ENCODE measurements around the gene RGL3.

DNA sequence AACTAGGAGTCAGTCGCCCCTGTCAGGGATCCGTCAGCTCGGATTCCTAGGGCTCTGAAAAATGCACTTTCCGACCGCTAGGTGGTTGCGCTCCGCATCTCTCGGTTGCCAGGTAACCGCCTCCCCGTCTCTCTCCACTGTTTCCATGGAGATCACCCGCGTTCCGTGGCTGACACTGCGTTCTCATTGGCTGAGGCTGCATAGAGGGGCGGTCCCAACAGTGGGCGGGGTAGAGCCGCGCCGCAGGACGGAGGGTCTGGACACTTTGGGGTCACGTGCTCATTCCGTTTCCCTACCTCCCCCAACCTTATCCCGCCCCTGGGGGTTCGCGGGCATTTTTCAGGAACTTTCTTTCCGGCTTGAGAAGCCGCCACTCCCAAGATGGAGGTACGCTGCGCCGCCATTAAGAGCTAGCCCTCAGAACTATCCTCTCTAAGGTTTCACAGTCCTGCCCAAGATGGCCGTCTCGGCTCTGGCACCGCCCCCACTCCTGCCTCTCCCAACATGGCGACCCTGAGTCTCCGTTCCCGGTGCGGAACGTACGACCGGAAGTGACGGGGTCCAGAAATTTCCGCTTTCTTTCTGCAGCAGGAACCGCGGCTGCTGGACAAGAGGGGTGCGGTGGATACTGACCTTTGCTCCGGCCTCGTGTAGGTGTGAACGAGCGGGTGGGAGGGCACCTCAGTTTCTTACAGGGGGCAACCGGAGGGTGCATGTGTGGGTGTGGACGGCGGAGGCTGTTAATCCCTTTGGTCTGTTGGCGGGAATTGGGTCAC lies 16.1 kb upstream of the RGL3 start, which contains the start of the genes ODAD3 and PRKCSH:
- TF ChIP-seq CTCF (IDR thresholded peaks at IDR 0.05; ENCODE audit: insufficient read depth, low read depth, low read length) = peak; percentile 82
- no peak for TF ChIP-seq EZH2 (IDR thresholded peaks at IDR 0.05; ENCODE audit: insufficient read depth, low read length)

Measured in astrocyte (in vitro differentiated cells and primary cell).